IgD-negative memory B cell (primary cell): ENCODE results near the gene RAP1A. TPM values are rescaled to one million over a fixed set of nuclear protein-coding genes. Genes with fewer than 3 reads are reported as not detected.

ENCODE experiments used
- H3K27ac Mint-ChIP-seq, 3 donors: one replicate each; pipeline ENCODE4 v1.8.0; 2020 to 2022; ENCODE audit warnings: mild to moderate bottlenecking in 3 of 3, mixed read lengths in 3 of 3, moderate library complexity in 1 of 3
- H3K27me3 Mint-ChIP-seq: one replicate; pipeline ENCODE4 v1.8.0; 2021; ENCODE audit warnings: mixed read lengths
- H3K36me3 Mint-ChIP-seq: one replicate; pipeline ENCODE4 v1.8.0; 2020; ENCODE audit warnings: mild to moderate bottlenecking, mixed read lengths
- H3K4me1 Mint-ChIP-seq, 3 donors: one replicate each; pipeline ENCODE4 v1.8.0; 2020 to 2022; ENCODE audit warnings: mixed read lengths in 3 of 3, mild to moderate bottlenecking in 1 of 3
- H3K4me3 Mint-ChIP-seq, 4 donors: one replicate each; pipeline ENCODE4 v1.8.0; 2020 to 2022; ENCODE audit warnings: mild to moderate bottlenecking in 4 of 4, mixed read lengths in 4 of 4, moderate library complexity in 3 of 4
- H3K9me3 Mint-ChIP-seq, 3 donors: one replicate each; pipeline ENCODE4 v1.8.0; 2020 to 2021; ENCODE audit warnings: mixed read lengths in 3 of 3, mild to moderate bottlenecking in 1 of 3
- polyA plus RNA-seq: library from polyadenylated mRNA; unstranded; fragments of 300-500 nt; fragmentation: Illumina TruSeq; gene quantifications from one replicate; pipeline ENCODE4 v1.2.3, GENCODE V29; 2021

RAP1A gene
- polyA plus RNA-seq, result 44.9 TPM

DNA sequence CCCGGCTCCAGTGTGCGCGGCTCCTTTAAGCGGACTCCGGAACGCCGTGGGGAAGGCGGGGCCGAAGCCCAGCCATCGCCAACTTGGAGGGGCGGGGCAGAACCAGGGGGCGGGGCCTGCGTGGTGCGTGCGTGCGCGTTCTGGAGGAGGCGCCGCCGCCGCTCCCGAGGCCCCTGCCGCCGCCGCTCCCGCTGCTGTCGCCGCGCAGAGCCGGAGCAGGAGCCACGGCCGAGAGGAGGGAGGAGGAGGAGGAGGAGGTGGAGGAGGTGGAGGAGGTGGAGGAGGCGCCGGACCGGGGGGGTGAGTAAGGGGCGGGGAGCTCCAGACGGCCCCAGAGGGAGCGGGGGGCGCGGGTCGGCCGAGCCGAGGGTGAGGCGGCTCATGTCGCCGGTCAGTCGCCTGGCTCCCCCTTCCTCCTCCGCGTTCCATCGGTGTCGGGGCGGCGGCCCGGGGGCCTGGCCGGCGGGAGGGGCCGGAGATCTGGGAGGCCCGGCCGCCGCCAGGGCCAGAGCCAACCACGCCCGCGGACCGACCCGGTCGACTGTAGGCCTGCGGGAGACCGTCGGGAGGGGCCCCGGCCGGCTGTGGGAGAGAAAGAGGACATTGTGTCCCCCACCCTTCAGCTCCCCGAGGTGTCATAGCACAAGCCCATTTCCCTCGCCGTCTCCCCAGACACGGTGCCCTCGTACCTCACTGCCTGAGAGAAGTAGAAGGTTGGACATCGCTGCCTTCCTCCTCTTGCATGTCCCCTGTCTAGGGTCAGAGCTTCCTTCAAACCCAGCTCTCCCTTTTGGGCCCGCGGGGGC is at the start of gene RAP1A:
Gene RAP1A (plus strand): TSS at position 155 of the 806 bp plus-strand sequence. CDS start 71,572 bp downstream, outside the sequence.
- Mint-ChIP-seq H3K4me1 (peaks cover 52 to 71% (median 69%) of the 10 kb centered on the region in 3 donors), H3K27me3 (no peaks in the 10 kb centered on the region), H3K36me3 (no peaks in the 10 kb centered on the region), H3K9me3 (no peaks in the 10 kb centered on the region), H3K4me3 (peak within 1 kb of the TSS; percentile 94 to 98 (median 97)), H3K27ac (peak within 1 kb of the TSS; percentile 91 to 95 (median 93))

DNA sequence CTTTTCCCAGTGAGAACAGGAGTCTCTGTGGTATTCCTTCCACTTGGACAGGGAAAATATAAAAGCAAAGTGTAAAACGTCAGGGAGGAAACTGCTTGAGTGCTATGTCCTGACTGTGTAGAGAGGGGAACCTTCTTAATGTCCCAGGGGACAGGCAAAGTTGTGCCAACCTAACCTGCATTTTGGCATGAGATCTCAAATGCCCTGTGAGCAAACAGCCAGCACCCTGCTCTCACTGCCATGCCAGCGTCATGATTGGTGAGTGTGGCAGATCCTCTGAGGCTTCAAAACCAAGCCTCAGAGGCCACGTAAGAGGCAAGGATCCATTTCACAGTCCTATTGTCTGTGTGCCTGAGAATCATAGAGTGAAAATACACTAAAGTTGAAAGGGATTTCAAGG is 49.7 kb upstream of the RAP1A start:
- Mint-ChIP-seq H3K4me1 (peaks cover 12 to 15% (median 14%) of the 10 kb centered on the region in 3 donors), H3K27ac (peak overlapping the region in 2 of 3 donors; percentile 46 to 50), H3K4me3 (peak overlapping the region in 1 of 4 donors; percentile 29), H3K36me3 (peaks cover 3% of the 10 kb centered on the region), H3K27me3 (no peaks in the 10 kb centered on the region), H3K9me3 (no peaks in the 10 kb centered on the region)

DNA sequence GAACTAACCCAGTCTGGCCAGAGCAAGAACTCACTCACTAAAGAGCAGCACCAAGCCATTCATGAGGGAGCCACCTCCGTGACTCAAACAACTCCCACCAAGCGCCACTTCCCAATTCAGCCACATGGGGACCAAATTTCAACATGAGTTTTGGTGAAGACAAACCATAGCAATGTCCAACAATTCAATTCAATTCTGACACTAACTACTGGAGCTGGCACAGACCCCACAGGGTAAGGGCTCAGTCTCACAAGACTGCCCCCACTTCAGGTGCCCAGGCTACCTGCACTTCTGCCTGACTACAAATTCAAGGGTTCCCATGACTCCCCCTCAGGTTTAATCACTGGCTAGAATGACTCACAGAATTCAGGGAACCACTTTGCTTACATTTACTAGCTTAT is 48.8 kb upstream of the RAP1A start:
- Mint-ChIP-seq H3K27me3 (no peaks in the 10 kb centered on the region), H3K27ac (peak overlapping the region in 1 of 3 donors; percentile 46), H3K4me1 (peaks cover 12 to 15% (median 14%) of the 10 kb centered on the region in 3 donors), H3K9me3 (no peaks in the 10 kb centered on the region), H3K36me3 (peaks cover 3% of the 10 kb centered on the region), H3K4me3 (no peak overlapping the region)

DNA sequence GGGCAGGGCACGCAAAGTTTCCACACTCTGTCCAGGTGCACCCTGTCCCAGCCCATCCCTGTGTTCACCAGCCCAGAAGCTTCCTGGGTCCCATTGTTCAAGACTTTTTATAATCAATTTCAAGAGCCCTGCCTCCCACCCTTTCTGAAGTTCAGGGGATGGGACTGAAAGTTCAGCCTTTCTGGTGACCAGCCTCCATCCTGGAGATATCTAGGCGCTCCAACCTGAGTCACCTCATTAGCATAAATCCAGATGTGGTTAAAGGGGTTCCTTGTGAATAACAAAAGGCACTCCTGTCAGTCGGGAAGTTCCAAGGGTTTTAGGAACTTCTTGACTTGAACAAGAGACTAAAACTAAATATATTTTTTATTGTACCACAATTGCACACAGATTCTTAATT is 48.4 kb upstream of the RAP1A start:
- no peaks in the 10 kb centered on the region for H3K27me3 Mint-ChIP-seq
- peaks cover 12 to 15% (median 14%) of the 10 kb centered on the region in 3 donors for H3K4me1 Mint-ChIP-seq
- H3K27ac Mint-ChIP-seq, result no peak overlapping the region
- H3K9me3 Mint-ChIP-seq, result no peaks in the 10 kb centered on the region
- no peak overlapping the region for H3K4me3 Mint-ChIP-seq
- peaks cover 3% of the 10 kb centered on the region for H3K36me3 Mint-ChIP-seq

DNA sequence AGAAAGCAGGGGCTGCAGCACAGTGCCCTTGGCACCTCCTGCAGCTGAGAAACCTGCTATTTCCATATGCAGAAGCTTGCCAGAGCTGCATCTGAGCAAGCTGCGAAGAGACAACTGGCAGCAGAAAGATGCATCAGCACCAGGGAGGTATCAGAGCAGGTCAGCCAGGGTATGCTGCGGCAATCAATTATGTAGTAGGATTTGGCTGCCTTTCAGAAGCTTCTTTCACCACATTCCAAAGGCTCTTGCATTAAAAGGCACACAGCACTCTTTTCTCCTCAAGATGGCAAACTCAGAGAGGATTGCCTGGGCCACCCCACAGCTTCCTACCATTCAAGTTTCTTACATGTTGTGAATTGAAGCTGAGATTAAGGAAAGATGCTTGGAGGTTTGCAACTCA is 47.6 kb upstream of the RAP1A start:
- Mint-ChIP-seq H3K4me1 (peaks cover 12 to 15% (median 14%) of the 10 kb centered on the region in 3 donors), H3K27ac (no peak overlapping the region), H3K27me3 (no peaks in the 10 kb centered on the region), H3K9me3 (no peaks in the 10 kb centered on the region), H3K4me3 (no peak overlapping the region), H3K36me3 (peaks cover 3% of the 10 kb centered on the region)

DNA sequence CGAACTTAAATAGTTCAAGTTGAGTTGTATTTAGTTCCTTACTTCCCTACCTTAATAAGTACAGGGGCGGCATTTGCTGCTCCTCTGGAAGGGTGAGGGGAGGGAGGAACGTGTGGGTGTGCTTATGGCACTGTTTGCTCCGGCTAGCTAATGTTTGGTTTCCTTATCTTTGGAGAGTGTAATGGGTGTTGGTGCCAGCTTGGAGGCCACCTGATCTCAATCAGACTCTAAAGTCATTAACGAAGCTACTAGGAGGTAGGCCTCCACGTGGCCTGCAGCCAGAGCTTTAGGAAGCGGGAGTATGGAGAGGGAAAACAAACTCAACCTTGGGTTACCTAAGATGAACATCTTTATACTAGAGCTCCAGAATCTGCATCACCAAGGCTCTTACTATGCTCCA is 43.0 kb upstream of the RAP1A start:
- H3K4me3 Mint-ChIP-seq, result no peak overlapping the region
- no peak overlapping the region for H3K27ac Mint-ChIP-seq
- H3K9me3 Mint-ChIP-seq, result no peaks in the 10 kb centered on the region
- H3K27me3 Mint-ChIP-seq, result no peaks in the 10 kb centered on the region
- peaks cover 0 to 3% (median 0%) of the 10 kb centered on the region in 3 donors for H3K4me1 Mint-ChIP-seq
- H3K36me3 Mint-ChIP-seq, result no peaks in the 10 kb centered on the region

DNA sequence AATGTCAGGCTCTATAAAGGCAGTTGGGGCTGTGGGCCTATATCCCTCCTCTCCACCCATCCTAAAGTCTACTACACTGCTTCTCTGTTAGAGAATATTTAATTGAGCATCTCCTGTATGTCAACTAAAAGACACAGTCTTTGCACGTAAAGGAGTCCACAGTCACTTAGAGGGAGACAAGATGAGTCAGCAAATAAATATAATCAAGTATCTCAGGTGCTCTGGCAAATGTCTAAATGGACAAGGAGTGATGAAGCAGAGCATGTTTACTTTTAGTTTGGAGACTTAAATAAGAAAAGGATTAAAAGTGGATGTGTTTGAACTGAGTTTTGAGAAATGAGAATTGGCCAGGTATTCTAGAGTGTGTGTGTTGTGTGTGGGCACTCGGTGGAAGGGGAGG is 41.8 kb upstream of the RAP1A start:
- no peaks in the 10 kb centered on the region for H3K36me3 Mint-ChIP-seq
- no peak overlapping the region for H3K27ac Mint-ChIP-seq
- H3K4me3 Mint-ChIP-seq, result no peak overlapping the region
- H3K27me3 Mint-ChIP-seq, result no peaks in the 10 kb centered on the region
- H3K4me1 Mint-ChIP-seq, result peaks cover 5 to 10% (median 8%) of the 10 kb centered on the region in 3 donors
- no peaks in the 10 kb centered on the region for H3K9me3 Mint-ChIP-seq

DNA sequence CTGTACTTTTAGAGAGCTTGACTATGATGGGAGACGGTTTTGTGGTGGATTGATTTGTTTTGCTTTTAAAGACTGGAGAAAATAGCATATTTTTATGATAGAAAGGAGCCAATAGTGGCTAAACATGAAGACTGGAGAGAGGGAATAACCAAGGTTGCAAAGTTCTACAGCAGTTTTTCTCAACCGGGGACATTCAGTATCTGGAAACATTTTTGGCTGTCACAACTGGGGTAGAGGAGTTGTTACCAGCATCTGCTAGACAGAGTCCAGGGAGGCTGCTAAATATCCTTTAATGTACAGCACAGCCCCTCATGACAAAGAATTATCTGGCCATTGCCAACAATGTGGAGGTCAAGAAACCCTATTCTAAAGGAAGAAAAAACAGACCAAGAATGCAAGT is 38.4 kb upstream of the RAP1A start:
- Mint-ChIP-seq H3K9me3 (no peaks in the 10 kb centered on the region), H3K27ac (peak overlapping the region in 1 of 3 donors; percentile 72), H3K4me3 (no peak overlapping the region), H3K27me3 (no peaks in the 10 kb centered on the region), H3K4me1 (peaks cover 9 to 19% (median 14%) of the 10 kb centered on the region in 3 donors), H3K36me3 (no peaks in the 10 kb centered on the region)

DNA sequence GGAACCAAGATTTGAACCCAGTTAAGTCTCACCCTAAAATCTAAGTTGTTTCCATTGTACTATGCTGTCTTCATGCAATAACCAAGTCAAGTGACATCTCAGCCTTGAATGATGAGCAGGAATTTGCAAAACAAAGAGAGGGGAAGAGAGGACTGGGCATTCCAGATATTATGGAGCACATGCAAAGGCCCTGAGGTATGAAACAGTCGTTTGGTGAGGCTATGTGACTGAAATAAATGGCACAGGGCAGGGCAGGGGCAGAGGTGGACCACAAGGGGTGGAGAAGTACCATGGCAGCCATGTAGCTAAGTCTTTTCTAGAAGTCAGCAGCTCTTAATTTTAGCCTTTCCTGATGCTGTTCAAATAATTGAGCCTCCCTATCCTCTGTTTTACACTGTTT is 37.6 kb upstream of the RAP1A start:
- H3K36me3 Mint-ChIP-seq, result no peaks in the 10 kb centered on the region
- H3K4me3 Mint-ChIP-seq, result peak overlapping the region in 2 of 4 donors; percentile 5 to 6
- H3K9me3 Mint-ChIP-seq, result no peaks in the 10 kb centered on the region
- no peaks in the 10 kb centered on the region for H3K27me3 Mint-ChIP-seq
- no peak overlapping the region for H3K27ac Mint-ChIP-seq
- peaks cover 9 to 20% (median 14%) of the 10 kb centered on the region in 3 donors for H3K4me1 Mint-ChIP-seq

DNA sequence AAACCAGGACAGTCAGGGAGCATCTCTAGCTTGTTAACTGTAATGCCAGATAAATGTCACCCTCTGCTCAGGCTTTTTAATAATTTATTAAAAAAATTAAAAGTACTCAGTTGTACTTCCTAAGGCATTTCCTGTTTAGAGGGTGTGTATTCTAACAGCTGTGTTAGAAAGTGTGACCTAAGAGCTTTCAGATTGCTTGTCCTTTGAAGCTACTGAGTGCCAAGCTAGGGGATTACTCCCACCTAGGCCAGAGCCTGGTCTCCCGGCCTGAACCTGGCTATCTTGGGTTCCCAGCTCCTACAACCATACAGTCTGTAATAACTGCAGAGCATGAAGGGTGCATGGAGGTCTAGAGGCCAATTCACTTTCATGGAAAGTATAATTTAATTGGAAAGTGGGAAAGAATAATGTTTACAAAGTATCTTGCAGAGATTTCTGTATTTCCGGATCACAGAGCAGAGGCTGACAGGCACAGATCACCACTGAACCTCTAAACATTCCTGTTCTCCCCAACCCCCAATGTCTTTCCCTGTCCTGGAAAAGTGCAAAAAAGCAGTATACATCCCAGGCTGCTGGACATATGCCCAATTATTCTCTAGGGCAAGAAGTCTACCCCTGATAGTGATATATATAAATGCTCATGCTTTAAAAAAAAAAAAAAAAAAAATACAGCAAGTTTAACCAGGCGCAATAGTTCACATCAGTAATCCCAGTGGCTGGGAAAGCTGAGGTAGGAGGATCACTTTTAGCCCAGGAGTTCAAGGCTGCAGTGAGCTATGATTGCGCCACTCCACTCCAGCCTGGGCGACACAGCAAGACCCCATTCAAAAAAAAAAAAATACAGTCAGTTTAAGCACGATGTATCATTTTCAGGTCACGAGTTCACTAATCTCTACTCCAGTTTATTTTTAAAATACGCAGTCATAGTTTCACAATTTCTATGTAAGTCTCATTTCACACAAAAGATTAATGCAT is 36.7 kb upstream of the RAP1A start:
- Mint-ChIP-seq H3K27me3 (no peaks in the 10 kb centered on the region), H3K4me1 (peaks cover 9 to 20% (median 14%) of the 10 kb centered on the region in 3 donors), H3K36me3 (no peaks in the 10 kb centered on the region), H3K9me3 (no peaks in the 10 kb centered on the region), H3K4me3 (peak overlapping the region in 2 of 4 donors; percentile 66 to 82), H3K27ac (peak overlapping the region in 1 of 3 donors; percentile 19)

DNA sequence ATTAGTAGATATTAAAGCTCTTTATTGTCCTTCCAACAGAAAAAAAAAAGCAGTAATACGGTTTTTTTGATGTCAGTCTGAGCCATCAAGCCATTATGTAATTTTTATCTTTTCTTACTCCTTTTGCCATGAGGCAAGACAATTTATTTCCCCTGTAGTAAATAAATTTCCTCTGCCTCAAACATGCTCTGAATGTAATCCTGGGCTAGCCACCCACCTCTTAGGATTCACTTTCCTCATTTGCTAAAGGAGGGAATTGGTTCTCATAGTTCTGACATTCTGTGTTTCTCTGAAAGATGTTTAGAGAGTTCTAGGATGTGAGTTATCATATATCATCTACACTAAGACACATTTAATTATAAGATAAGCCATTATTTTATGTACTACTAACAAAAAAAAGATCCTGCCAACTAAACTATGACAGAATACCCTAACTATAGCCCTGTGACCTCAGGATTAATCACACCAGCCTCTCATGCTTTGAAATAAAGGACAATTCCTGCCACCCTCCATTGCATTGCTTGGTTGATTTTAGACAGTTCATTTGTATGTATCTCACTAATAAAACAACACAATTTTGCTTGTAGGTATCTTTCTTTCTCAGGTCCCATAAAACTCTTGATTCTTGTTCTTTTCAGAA is 34.0 kb upstream of the RAP1A start:
- Mint-ChIP-seq H3K27me3 (no peaks in the 10 kb centered on the region), H3K4me1 (peaks cover 9 to 25% (median 14%) of the 10 kb centered on the region in 3 donors), H3K27ac (peak overlapping the region in 1 of 3 donors; percentile 6), H3K9me3 (no peaks in the 10 kb centered on the region), H3K4me3 (no peak overlapping the region), H3K36me3 (no peaks in the 10 kb centered on the region)

DNA sequence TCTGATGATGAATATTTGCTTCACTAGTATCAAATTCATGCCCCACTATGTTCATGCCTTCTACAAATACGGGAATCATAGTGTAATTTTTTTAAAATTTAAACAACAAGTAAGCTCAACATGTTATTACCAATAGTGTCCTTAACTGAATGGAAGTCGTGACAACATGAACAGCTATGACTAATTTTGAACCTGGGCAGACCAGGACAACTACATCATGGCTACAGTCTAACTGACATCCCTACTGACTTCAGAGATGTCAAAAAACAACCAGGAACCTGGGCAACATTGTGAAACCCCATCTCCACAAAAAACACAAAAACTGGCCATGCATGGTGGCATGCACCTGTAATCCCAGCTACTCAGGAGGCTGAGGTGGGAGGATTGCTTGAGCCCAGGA is 33.5 kb upstream of the RAP1A start:
- Mint-ChIP-seq H3K27ac (no peak overlapping the region), H3K27me3 (no peaks in the 10 kb centered on the region), H3K9me3 (no peaks in the 10 kb centered on the region), H3K4me3 (no peak overlapping the region), H3K36me3 (no peaks in the 10 kb centered on the region), H3K4me1 (peaks cover 9 to 22% (median 14%) of the 10 kb centered on the region in 3 donors)

DNA sequence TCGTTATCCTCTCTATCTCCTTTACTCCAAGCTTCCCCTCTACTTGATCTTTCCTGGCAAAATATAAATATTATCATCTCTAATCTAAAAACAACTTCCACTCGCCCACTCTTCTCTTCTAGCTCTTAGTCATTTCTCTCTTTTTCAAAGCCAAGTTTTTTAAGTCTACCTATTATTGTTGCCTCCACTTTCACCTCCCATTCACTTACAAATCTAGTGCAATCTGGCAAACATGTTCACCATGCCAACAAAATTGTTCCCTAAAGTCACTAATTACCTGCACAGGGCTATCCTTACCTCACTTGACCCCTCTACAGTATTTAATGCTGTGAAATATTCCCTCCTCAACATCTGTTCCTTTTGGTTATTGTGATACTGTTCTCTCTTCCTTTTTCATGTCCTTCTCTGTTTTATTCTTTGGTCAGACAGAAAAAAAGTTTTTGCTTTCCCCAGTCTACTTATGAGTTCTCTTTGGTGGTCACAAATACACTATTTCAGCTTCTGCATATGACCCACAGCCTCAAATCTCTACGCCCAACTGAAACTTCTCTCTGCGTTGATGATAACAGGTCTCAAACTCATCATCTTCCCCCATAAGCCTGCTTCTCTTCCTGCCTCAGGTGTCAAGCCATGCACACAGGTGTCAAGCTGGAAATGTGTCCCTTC is 31.9 kb upstream of the RAP1A start:
- Mint-ChIP-seq H3K9me3 (no peaks in the 10 kb centered on the region), H3K36me3 (no peaks in the 10 kb centered on the region), H3K27ac (no peak overlapping the region), H3K4me1 (peaks cover 9 to 24% (median 16%) of the 10 kb centered on the region in 3 donors), H3K27me3 (no peaks in the 10 kb centered on the region), H3K4me3 (no peak overlapping the region)

DNA sequence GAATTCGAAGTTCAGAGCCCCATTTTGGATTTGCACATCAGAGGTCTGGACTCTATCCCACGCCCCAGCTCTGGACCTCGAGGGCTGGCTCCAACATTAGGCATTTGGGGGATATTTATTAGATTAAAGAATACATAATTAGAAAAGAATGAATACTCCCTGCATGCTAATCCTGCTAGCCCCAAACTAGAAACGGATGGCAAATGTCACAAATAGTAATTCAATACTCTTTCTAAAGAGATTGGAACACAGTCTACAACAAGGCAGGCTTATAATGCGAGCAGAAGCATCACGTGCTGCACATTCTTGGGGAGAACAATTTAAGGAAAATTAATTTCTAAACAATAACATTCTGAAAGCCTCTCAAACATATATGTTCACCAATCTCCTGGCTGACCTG is 27.7 kb upstream of the RAP1A start:
- Mint-ChIP-seq H3K4me3 (peak overlapping the region in 3 of 4 donors; percentile 22 to 34 (median 26)), H3K4me1 (peaks cover 37 to 48% (median 39%) of the 10 kb centered on the region in 3 donors), H3K9me3 (no peaks in the 10 kb centered on the region), H3K27ac (peak overlapping the region in 2 of 3 donors; percentile 79 to 89), H3K27me3 (no peaks in the 10 kb centered on the region), H3K36me3 (no peaks in the 10 kb centered on the region)
